GM11168 (cell line): ENCODE data around the gene LOX.

ENCODE experiments used
- in situ Hi-C: fragments of 300-500 bp; cut with MboI; formaldehyde crosslinking; loops from one replicate; pipeline ENCODE4 v1.12.0; 2022; ENCODE audit warnings: low sequenced_read_pairs; ENCODE audit not compliant: unreplicated experiment

LOX gene

GRCh38 chr5:122078116-122079110 is at the start of gene LOX:
LOX (minus strand) TSS chr5:122078259; CDS start chr5:122077985, 274 bp downstream.
- in situ Hi-C loops, result no loop called here

DNA sequence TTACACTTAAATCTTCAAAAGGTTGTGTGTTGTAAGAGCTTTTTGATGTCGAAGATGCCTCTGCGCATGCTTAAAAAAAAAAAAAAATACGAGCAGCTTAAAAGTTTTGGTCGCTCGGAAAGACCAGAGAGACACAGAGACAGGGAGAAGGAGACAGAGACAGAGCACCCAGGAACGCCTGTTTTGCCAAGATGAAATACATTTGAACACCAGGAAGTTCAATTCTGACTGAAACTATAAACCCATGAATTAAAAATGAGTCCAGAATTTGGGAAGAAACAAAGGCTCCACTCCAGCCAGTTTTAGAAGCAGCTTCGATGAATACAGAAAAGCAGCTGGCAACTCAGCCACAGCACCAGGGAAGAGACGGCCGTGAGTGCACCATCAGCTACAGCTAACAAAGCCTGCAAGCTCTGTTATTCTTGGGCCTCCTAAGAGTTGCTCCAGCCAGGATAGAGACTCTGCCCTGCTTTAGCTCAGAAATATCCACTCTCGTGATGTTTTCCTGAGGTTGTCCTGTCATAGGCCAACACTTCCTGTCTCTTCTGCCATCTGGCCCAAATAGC is 48.8 kb upstream of the LOX start:
- in situ Hi-C loops, result no loop called here

- in situ Hi-C loops, result no loop called here
Observed at GRCh38 chr5:122126177-122126755, 48.2 kb upstream of the LOX start.

GRCh38 chr5:122124766-122125165 is 46.7 kb upstream of the LOX start:
- in situ Hi-C loops, result no loop called here

GRCh38 chr5:122121479-122122465 is 43.7 kb upstream of the LOX start:
- in situ Hi-C loops, result no loop called here

GRCh38 chr5:122120957-122121356 is 42.9 kb upstream of the LOX start:
- in situ Hi-C loops, result no loop called here

- in situ Hi-C loops, result no loop called here
Observed at GRCh38 chr5:122120493-122120892, 42.4 kb upstream of the LOX start.

GRCh38 chr5:122119205-122119604 is 41.1 kb upstream of the LOX start:
- in situ Hi-C loops, result no loop called here

DNA sequence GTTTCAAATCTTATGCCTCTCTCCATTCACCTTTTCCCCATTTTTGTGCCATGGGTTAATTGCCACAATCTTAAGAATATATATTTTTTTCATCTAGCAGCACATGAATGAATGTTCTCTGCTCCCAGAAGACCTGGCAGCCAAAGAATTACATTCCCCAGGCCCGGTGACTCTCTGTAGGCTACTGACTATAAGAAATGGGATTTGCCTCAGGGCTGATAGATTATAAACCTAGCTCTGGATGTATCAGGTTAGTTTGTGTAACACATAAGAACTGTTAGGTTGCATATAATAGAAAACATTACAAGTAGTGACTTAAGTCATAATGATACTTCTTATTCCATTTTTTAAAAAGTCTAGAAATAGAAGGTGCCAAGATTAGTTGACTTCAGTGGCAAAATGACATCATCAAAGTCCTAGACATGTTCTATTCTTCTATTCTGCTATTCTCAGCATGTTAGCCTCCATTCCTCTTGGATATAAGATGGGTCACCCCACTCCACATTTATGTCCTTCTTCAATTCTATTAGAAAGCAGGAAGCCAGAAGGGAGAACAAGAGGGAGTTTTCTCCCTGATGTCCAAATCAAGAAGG is 40.4 kb upstream of the LOX start:
- in situ Hi-C loops, result no loop called here

DNA sequence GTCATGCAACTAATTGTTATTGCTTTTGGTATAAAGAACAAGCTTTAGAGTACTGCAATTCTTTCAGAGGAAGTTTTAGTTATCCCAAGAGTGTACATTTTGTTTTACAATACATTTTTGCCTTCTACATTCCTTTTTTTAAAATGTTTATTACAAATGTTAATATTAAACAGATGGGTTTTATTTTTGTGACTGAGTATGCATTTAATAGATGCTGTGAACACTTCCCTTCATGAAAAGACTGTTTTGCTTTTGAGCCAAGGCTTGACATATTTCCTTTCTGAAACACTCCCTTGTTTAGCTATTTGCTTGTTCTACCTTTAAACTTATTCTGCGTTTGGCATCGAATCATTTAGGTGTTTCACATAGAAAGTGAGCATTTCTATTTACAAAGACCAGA is 36.4 kb upstream of the LOX start:
- in situ Hi-C loops, result no loop called here

GRCh38 chr5:122112733-122113558 is 34.9 kb upstream of the LOX start:
- in situ Hi-C loops, result no loop called here

- in situ Hi-C loops, result no loop called here
Observed at GRCh38 chr5:122112063-122112462, 34.0 kb upstream of the LOX start.

- in situ Hi-C loops, result no loop called here
Observed at GRCh38 chr5:122111460-122111859, 33.4 kb upstream of the LOX start.

- in situ Hi-C loops, result no loop called here
Observed at GRCh38 chr5:122110987-122111386, 32.9 kb upstream of the LOX start.

GRCh38 chr5:122107016-122107415 is 29.0 kb upstream of the LOX start:
- in situ Hi-C loops, result no loop called here

- in situ Hi-C loops, result no loop called here
Observed at GRCh38 chr5:122105909-122106308, 27.9 kb upstream of the LOX start.

GRCh38 chr5:122102825-122103224 is 24.8 kb upstream of the LOX start:
- in situ Hi-C loops, result no loop called here

DNA sequence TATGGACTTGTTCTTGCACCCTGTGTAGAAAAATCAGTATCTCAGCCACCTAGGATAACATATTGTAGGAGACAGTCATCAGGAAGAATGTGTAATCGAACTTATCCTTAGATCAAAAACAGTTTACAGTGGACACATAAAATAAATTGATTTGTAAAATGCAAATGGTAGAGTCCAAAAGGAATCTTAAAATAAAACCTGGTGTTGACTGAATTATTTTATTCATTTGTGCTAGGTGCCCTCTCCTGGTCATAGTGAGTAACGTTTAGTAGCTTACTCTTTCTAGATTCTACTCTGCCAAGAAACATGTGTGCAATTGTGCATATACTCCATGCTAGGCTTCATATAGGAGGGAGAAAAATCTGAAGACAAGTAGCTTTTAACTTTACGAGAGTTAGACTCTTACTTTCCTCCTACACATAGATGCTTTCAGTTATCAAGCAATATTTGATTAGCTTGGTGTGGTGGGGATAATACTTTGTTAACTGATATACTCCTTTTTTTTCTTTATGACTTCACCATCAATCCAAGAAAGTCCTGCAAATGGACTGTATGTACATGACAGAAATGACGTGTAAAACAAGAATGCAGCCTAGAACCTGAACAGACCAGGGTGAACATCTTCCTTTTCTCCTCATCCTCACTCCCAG is 23.7 kb upstream of the LOX start:
- in situ Hi-C loops, result no loop called here
